T-cell (primary cell): Measurements from ENCODE around the gene NES. TPM values are rescaled to one million over a fixed set of nuclear protein-coding genes. Genes with fewer than 3 reads are reported as not detected.

ENCODE experiments used
- ATAC-seq, 4 experiments: fragments of 200-7000 bp in 3 of 4; fragments of 150-1000 bp in 1 of 4; cut with Tn5 transposase; replicated peaks in 1 of 4; 1 replicate in 3 of 4; 2 replicates in 1 of 4; pipeline ENCODE4 v1.10.0; 2021; ENCODE audit warnings: moderate library complexity in 3 of 4, mild to moderate bottlenecking in 2 of 4, moderate number of reproducible peaks in 1 of 4
- CTCF ChIA-PET, 2 donors: fragments of 300-600 bp; sonication (Branson Sonifier 250); formaldehyde crosslinking; loops; one replicate each; lab custom pipeline; 2022; ENCODE audit warnings: antibody characterized with exemption in 2 of 2; lab: Charles Lee
- POLR2A ChIA-PET, 2 donors: fragments of 300-600 bp; sonication (Branson Sonifier 250); formaldehyde crosslinking; loops; one replicate each; lab custom pipeline; 2022; ENCODE audit warnings: antibody characterized with exemption in 2 of 2; lab: Charles Lee
- DNase-seq, 35 experiments: peaks; one replicate each; pipeline versions ENCODE4 v3.0.0 to v3.0.0-alpha.2; 2013 to 2023
- H3K27ac ChIP-seq: one replicate; pipeline ENCODE4 v1.5.1; 2013; ENCODE audit warnings: low read length
- H3K27me3 ChIP-seq, 2 experiments: replicated peaks in 1 of 2; 1 replicate in 1 of 2; 2 replicates in 1 of 2; pipeline versions ENCODE4 v1.6.1 to v1.7.0; 2013; ENCODE audit warnings: low read length in 1 of 2, mixed read lengths in 1 of 2; ENCODE audit not compliant: control insufficient read depth in 2 of 2, insufficient read depth in 2 of 2; ENCODE audit errors: extremely low read depth in 1 of 2
- H3K36me3 ChIP-seq, 2 donors: 1 replicate in 1 of 2; 2 replicates in 1 of 2; pipeline versions ENCODE4 v1.6.1 to v1.7.0; 2013; ENCODE audit warnings: low read length in 1 of 2; ENCODE audit not compliant: control insufficient read depth in 2 of 2, insufficient read depth in 1 of 2; ENCODE audit errors: extremely low read depth in 1 of 2
- H3K4me1 ChIP-seq, 2 experiments: 1 replicate in 1 of 2; 2 replicates in 1 of 2; pipeline versions ENCODE4 v1.6.1 to v1.7.0; 2013; ENCODE audit warnings: low read length in 2 of 2, mixed read lengths in 1 of 2; ENCODE audit not compliant: insufficient read depth in 2 of 2, control insufficient read depth in 1 of 2; ENCODE audit errors: extremely low read depth in 1 of 2
- H3K4me3 ChIP-seq, 2 donors: 1 replicate in 1 of 2; 2 replicates in 1 of 2; pipeline versions ENCODE4 v1.5.1 to v1.7.0; 2013; ENCODE audit warnings: mild to moderate bottlenecking in 2 of 2, low read length in 1 of 2, moderate library complexity in 1 of 2; ENCODE audit not compliant: control insufficient read depth in 1 of 2; ENCODE audit errors: extremely low read depth in 1 of 2
- H3K9me3 ChIP-seq: 2 replicates; pipeline ENCODE4 v1.7.0; 2013
- H3K27ac Mint-ChIP-seq, 2 donors: one replicate each; pipeline ENCODE4 v1.8.0; 2020 to 2021; ENCODE audit warnings: mild to moderate bottlenecking in 2 of 2, mixed read lengths in 2 of 2
- H3K27me3 Mint-ChIP-seq, 2 donors: one replicate each; pipeline ENCODE4 v1.8.0; 2021 to 2022; ENCODE audit warnings: mixed read lengths in 2 of 2
- H3K36me3 Mint-ChIP-seq: one replicate; pipeline ENCODE4 v1.8.0; 2021; ENCODE audit warnings: mixed read lengths
- H3K4me1 Mint-ChIP-seq, 3 donors: one replicate each; pipeline ENCODE4 v1.8.0; 2020 to 2022; ENCODE audit warnings: mixed read lengths in 3 of 3, mild to moderate bottlenecking in 1 of 3
- H3K4me3 Mint-ChIP-seq, 3 donors: one replicate each; pipeline ENCODE4 v1.8.0; 2020 to 2022; ENCODE audit warnings: mild to moderate bottlenecking in 3 of 3, mixed read lengths in 3 of 3, moderate library complexity in 3 of 3
- H3K9me3 Mint-ChIP-seq, 3 donors: one replicate each; pipeline ENCODE4 v1.8.0; 2020 to 2022; ENCODE audit warnings: mixed read lengths in 3 of 3
- WGBS: methylation state at CpG from one replicate; pipeline ENCODE4 v1.1.5; 2013; ENCODE audit warnings: missing lambda C conversion rate; ENCODE audit not compliant: insufficient coverage; 5-methylcytosine and 5-hydroxymethylcytosine counted together
- total RNA-seq, 35 experiments: library from RNA in 6 of 35; stranded (reverse) in 6 of 35; fragments of 120-200 nt in 1 of 35; gene quantifications; one replicate each; pipeline versions ENCODE4 v1.2.1 to v1.2.4 and lab custom pipeline; 2013 to 2026

Gene NES
- total RNA-seq, 5 donors from 2014 or later (not counting 1 experiment from before 2014, with no cell fraction given), result 0.10 to 0.35 (median 0.25) TPM; not detected in 2

GRCh38 chr1:156658496-156658895, 18.7 kb downstream of the NES start:
- WGBS, result 92% methylated on average over 14 of the region's 14 CpGs
- DNase-seq (no peak), ATAC-seq (no peak)
- H3K27me3 ChIP-seq, result peaks cover 4 to 57% of the 10 kb centered on the region in 2 experiments
- Mint-ChIP-seq H3K36me3 (no peaks in the 10 kb centered on the region), H3K27ac (no peak overlapping the region), H3K27me3 (peaks cover 39 to 41% of the 10 kb centered on the region in 2 donors), H3K4me3 (peak overlapping the region in 1 of 3 donors; percentile 85), H3K9me3 (no peaks in the 10 kb centered on the region), H3K4me1 (peaks cover 45 to 62% (median 52%) of the 10 kb centered on the region in 3 donors)
- H3K4me1 ChIP-seq, result peaks cover 16 to 58% of the 10 kb centered on the region in 2 experiments
- ChIA-PET CTCF (interaction anchor here (0.6 to 1.3 kb wide), 7 partner anchors 10 to 239 kb away, joined by 3 to 5 read pairs (median 3); no protein-coding TSS in a partner anchor), POLR2A (interaction anchor here in 1 of 2 donors (0.7 kb wide), 1 partner anchor 14 kb away, joined by 3 read pairs; no protein-coding TSS in a partner anchor)
- no peaks in the 10 kb centered on the region for H3K36me3 ChIP-seq
- H3K4me3 ChIP-seq, result no peak overlapping the region
- H3K27ac ChIP-seq, result no peak overlapping the region
- H3K9me3 ChIP-seq, result no peaks in the 10 kb centered on the region

DNA sequence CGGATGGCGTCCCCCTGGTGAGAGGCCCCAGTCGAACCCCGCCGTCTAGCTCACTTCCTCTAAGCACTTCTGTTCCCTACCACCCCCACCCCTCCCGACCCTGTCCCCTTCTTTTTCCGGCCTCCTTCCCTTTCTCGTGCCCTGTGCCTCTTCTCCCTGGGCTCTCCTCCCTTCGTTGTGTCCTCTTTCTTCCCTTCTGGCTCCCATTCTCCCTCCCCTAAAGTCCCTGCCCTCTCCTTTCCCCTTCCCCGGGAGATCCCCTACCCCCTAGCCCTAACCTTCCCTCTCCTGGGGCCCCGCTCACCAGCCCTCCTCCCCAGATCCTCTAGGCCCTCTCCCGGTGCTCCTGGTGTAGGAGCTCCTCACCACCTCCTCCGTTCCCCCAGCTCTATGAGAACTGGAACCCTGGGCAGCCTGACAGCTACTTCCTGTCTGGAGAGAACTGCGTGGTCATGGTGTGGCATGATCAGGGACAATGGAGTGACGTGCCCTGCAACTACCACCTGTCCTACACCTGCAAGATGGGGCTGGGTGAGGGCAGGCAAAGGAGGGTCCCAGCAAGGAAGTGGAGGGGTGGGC, 19.4 kb downstream of the NES start:
- no peak overlapping the region for H3K27ac ChIP-seq
- no peak overlapping the region for H3K27ac Mint-ChIP-seq
- H3K36me3 Mint-ChIP-seq, result no peaks in the 10 kb centered on the region
- ATAC-seq (no peak), DNase-seq (no peak)
- H3K9me3 ChIP-seq, result no peaks in the 10 kb centered on the region
- WGBS, result 8% methylated on average over 11 of the region's 15 CpGs
- H3K4me3 Mint-ChIP-seq, result peak overlapping the region; percentile 71 to 85 (median 73)
- peak overlapping the region in 1 of 2 donors; percentile 38 for H3K4me3 ChIP-seq
- peaks cover 4 to 64% of the 10 kb centered on the region in 2 experiments for H3K27me3 ChIP-seq
- H3K4me1 Mint-ChIP-seq, result peaks cover 45 to 60% (median 52%) of the 10 kb centered on the region in 3 donors
- POLR2A ChIA-PET, result no interaction called here
- peaks cover 16 to 58% of the 10 kb centered on the region in 2 experiments for H3K4me1 ChIP-seq
- CTCF ChIA-PET, result interaction anchor here (0.5 to 1.3 kb wide), 13 partner anchors 9 to 239 kb away, joined by 3 to 5 read pairs (median 3); partner anchors contain the start of gene CRABP2 (in 1 of the 2)
- no peaks in the 10 kb centered on the region for H3K36me3 ChIP-seq
- peaks cover 46 to 47% of the 10 kb centered on the region in 2 donors for H3K27me3 Mint-ChIP-seq
- H3K9me3 Mint-ChIP-seq, result no peaks in the 10 kb centered on the region

- H3K9me3 ChIP-seq, result no peaks in the 10 kb centered on the region
- H3K27ac ChIP-seq, result no peak overlapping the region
- WGBS, result 3% methylated on average over 43 of the region's 54 CpGs
- POLR2A ChIA-PET, result no interaction called here
- peaks cover 53% of the 10 kb centered on the region in 2 donors for H3K27me3 Mint-ChIP-seq
- DNase-seq (peak; percentile 22 to 85 (median 56)), ATAC-seq (peak; percentile 58 to 64 (median 58))
- H3K9me3 Mint-ChIP-seq, result no peaks in the 10 kb centered on the region
- CTCF ChIA-PET, result interaction anchor here (0.5 to 1.8 kb wide), 12 partner anchors 9 to 238 kb away, joined by 3 to 5 read pairs (median 3); no protein-coding TSS in a partner anchor
- H3K36me3 Mint-ChIP-seq, result no peaks in the 10 kb centered on the region
- H3K4me3 ChIP-seq, result peak overlapping the region; percentile 38 to 44
- H3K4me1 Mint-ChIP-seq, result peaks cover 43 to 57% (median 48%) of the 10 kb centered on the region in 3 donors
- H3K4me3 Mint-ChIP-seq, result peak overlapping the region; percentile 71 to 85 (median 73)
- peaks cover 4 to 71% of the 10 kb centered on the region in 2 experiments for H3K27me3 ChIP-seq
- H3K36me3 ChIP-seq, result no peaks in the 10 kb centered on the region
- peak overlapping the region in 1 of 2 donors; percentile 76 for H3K27ac Mint-ChIP-seq
- H3K4me1 ChIP-seq, result peaks cover 16 to 56% of the 10 kb centered on the region in 2 experiments
Observed at GRCh38 chr1:156656806-156657740, 20.1 kb downstream of the NES start.

GRCh38 chr1:156655904-156656516, 21.2 kb downstream of the NES start:
- H3K9me3 Mint-ChIP-seq, result no peaks in the 10 kb centered on the region
- DNase-seq (no peak), ATAC-seq (no peak)
- POLR2A ChIA-PET, result no interaction called here
- WGBS, result 20% methylated on average over 1 of the region's 9 CpGs
- H3K4me1 Mint-ChIP-seq, result peaks cover 35 to 46% (median 38%) of the 10 kb centered on the region in 3 donors
- no peaks in the 10 kb centered on the region for H3K9me3 ChIP-seq
- CTCF ChIA-PET, result interaction anchor here in 1 of 2 donors (0.6 to 1.8 kb wide), 2 partner anchors 29 to 34 kb away, joined by 3 to 4 read pairs; no protein-coding TSS in a partner anchor
- H3K4me3 ChIP-seq, result no peak overlapping the region
- H3K36me3 Mint-ChIP-seq, result no peaks in the 10 kb centered on the region
- peaks cover 13 to 46% of the 10 kb centered on the region in 2 experiments for H3K4me1 ChIP-seq
- H3K27me3 Mint-ChIP-seq, result peaks cover 60 to 63% of the 10 kb centered on the region in 2 donors
- no peak overlapping the region for H3K27ac ChIP-seq
- H3K36me3 ChIP-seq, result no peaks in the 10 kb centered on the region
- peak overlapping the region in 1 of 3 donors; percentile 85 for H3K4me3 Mint-ChIP-seq
- H3K27me3 ChIP-seq, result peaks cover 4 to 81% of the 10 kb centered on the region in 2 experiments
- no peak overlapping the region for H3K27ac Mint-ChIP-seq

DNA sequence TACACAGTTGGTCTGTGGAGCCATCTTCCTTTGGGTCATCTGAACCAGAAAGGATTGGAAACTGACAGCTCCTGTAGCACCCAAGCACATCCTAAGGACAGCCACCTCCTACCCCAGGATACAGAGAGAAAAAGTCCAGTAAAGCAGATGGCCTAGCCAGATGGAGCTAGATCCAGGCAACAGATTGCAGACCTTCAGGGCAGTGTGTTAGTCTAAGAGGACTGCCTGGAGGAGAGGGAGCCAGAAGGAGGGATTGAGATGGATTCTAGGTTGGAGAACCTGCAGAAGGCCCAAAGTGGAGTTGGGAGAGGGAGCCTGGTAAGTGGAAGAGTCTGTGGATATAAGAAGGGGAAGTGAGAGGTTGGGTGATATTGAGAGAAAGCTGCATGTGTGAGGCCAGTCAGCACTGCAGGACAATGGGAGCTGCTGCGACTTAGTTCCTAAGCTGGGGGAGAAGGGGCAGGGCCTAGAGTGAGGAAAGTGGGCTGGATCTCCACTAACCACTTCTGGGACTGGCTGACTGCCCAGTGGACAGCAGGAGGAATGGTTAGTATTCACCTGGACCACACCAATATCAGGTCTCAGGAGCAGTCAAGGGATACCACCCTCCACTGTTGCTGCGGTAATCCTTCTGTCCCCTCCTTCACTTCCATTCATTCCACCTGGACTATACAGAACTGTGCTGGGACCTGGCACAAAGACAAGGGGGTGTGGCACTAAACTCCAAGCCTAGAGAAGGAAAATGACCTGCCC, 21.9 kb downstream of the NES start:
- no peaks in the 10 kb centered on the region for H3K36me3 Mint-ChIP-seq
- POLR2A ChIA-PET, result no interaction called here
- H3K9me3 Mint-ChIP-seq, result no peaks in the 10 kb centered on the region

More for the DNA sequence above, 21.9 kb downstream of the NES start:
- ATAC-seq (no peak), DNase-seq (no peak)
- Mint-ChIP-seq H3K27ac (peak overlapping the region in 1 of 2 donors; percentile 41), H3K4me3 (peak overlapping the region in 2 of 3 donors; percentile 17 to 85), H3K27me3 (peaks cover 62 to 69% of the 10 kb centered on the region in 2 donors), H3K4me1 (peaks cover 28 to 40% (median 31%) of the 10 kb centered on the region in 3 donors)
- Histone ChIP-seq H3K27ac (no peak overlapping the region), H3K9me3 (no peaks in the 10 kb centered on the region), H3K4me3 (no peak overlapping the region), H3K27me3 (peaks cover 4 to 87% of the 10 kb centered on the region in 2 experiments), H3K4me1 (peaks cover 11 to 39% of the 10 kb centered on the region in 2 experiments), H3K36me3 (no peaks in the 10 kb centered on the region)
- 50% methylated on average over 2 of the region's 2 CpGs for WGBS
- CTCF ChIA-PET, result interaction anchor here in 1 of 2 donors (0.5 to 1.8 kb wide), 3 partner anchors 29 to 48 kb away, joined by 3 to 4 read pairs (median 3); no protein-coding TSS in a partner anchor
